Non-pigmented ciliary epithelial cell (primary cell): ENCODE data around the gene GPSM3.
"Not testable (repeated sequence)": the region's sequence is repeated elsewhere in the genome, so short reads cannot be mapped to it uniquely, and the experiment has no call there.

Experiments
- DNase-seq: peaks from one replicate; pipeline ENCODE4 v3.0.0-alpha.2; 2010; ENCODE audit warnings: low read depth

GPSM3 gene

GRCh38 chr6:32202186-32202585, 9.7 kb upstream of the GPSM3 start:
- no peak for DNase-seq

GRCh38 chr6:32200711-32201475, 8.4 kb upstream of the GPSM3 start:
- no peak for DNase-seq

- DNase-seq = no peak
Measured at GRCh38 chr6:32198866-32199265, 6.4 kb upstream of the GPSM3 start.

- DNase-seq = no peak
Measured at GRCh38 chr6:32198345-32198696, 5.9 kb upstream of the GPSM3 start.

- no peak for DNase-seq
Measured at GRCh38 chr6:32196682-32197616, 4.5 kb upstream of the GPSM3 start.

- no peak for DNase-seq
Measured at GRCh38 chr6:32195902-32196681, 3.6 kb upstream of the GPSM3 start.

- DNase-seq = peak; percentile 98
Measured at GRCh38 chr6:32195652-32195901, 3.1 kb upstream of the GPSM3 start.

- no peak for DNase-seq
Measured at GRCh38 chr6:32194825-32195651, 2.6 kb upstream of the GPSM3 start.

- no peak for DNase-seq
Measured at GRCh38 chr6:32194388-32194787, 1.9 kb upstream of the GPSM3 start.

- not testable (repeated sequence) for DNase-seq
Measured at GRCh38 chr6:32193096-32193495, 653 bp upstream of the GPSM3 start.

- DNase-seq = no peak
Measured at GRCh38 chr6:32191696-32192607, 491 bp downstream of the GPSM3 start.

GRCh38 chr6:32190911-32191677, 1.3 kb downstream of the GPSM3 start:
- DNase-seq = no peak

GRCh38 chr6:32190054-32190851, 2.2 kb downstream of the GPSM3 start, which contains the start of gene PBX2:
TSS of gene PBX2 (minus strand) at chr6:32190202. CDS start at chr6:32189915, 287 bp downstream.
- no peak for DNase-seq

GRCh38 chr6:32189742-32190053, 2.7 kb downstream of the GPSM3 start:
- no peak for DNase-seq

- DNase-seq = no peak
Measured at GRCh38 chr6:32189069-32189741, 3.2 kb downstream of the GPSM3 start.

GRCh38 chr6:32188381-32189068, 3.9 kb downstream of the GPSM3 start:
- no peak for DNase-seq

GRCh38 chr6:32187725-32188380, 4.6 kb downstream of the GPSM3 start:
- not testable (repeated sequence) for DNase-seq
